Muscle layer of colon (tissue), 2 donors: ENCODE results near the gene PHKB.
"Not testable (repeated sequence)": the region's sequence is repeated elsewhere in the genome, so short reads cannot be mapped to it uniquely, and the experiment has no call there.

Experiments
- H3K27ac ChIP-seq: one replicate; pipeline ENCODE4 v1.7.0; 2013; ENCODE audit warnings: low read depth, mild to moderate bottlenecking, low read length, moderate library complexity
- H3K27me3 ChIP-seq, 2 donors: one replicate each; pipeline ENCODE4 v1.7.0; 2013; ENCODE audit warnings: low read length in 2 of 2, mild to moderate bottlenecking in 2 of 2; ENCODE audit not compliant: insufficient read depth in 2 of 2, control insufficient read depth in 1 of 2
- H3K36me3 ChIP-seq: one replicate; pipeline ENCODE4 v1.7.0; 2013; ENCODE audit warnings: mild to moderate bottlenecking, low read length; ENCODE audit not compliant: insufficient read depth
- H3K4me1 ChIP-seq: one replicate; pipeline ENCODE4 v1.7.0; 2013; ENCODE audit warnings: mild to moderate bottlenecking, low read length; ENCODE audit not compliant: insufficient read depth
- H3K4me3 ChIP-seq, 2 donors: one replicate each; pipeline ENCODE4 v1.7.0; 2013; ENCODE audit warnings: low read length in 2 of 2, low read depth in 1 of 2, mild to moderate bottlenecking in 1 of 2, moderate library complexity in 1 of 2
- H3K9ac ChIP-seq: one replicate; pipeline ENCODE4 v1.7.0; 2013; ENCODE audit warnings: low read length
- H3K9me3 ChIP-seq: one replicate; pipeline ENCODE4 v1.7.0; 2013; ENCODE audit warnings: mild to moderate bottlenecking, low read length
- donor health status: abdominal sarcoma.
- donor health status: Adenocarcinoma of cecum.

PHKB gene

DNA sequence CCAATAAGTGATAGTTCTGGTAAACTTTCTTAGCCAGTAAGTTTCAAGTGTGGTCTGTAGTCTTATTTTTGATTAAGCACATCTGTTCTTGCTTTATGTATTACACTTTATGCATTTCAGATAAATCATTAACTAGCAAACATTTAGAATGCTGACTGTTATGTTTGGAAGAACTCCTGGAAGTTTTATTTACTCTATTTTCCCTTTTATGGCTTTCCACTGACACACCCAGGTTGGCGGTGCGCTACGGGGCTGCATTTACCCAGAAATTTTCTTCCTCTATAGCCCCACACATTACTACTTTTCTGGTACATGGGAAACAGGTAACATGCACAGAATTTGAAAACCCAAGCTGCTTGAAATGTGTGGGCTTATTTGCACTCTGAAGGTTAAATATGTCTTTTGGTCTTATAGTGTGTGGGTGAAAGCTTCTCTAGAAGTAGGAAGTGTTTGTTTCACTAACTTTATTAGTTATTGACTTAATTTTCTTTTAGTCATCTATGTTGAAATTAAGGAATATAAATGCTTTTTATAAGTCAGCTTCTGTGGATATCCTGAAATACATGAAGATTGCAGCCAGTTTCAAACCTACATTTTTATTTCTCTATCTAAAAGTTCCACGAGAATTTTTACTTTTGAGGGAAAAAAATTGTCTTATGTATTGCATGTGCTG is 203.7 kb downstream of the PHKB start:
- no peaks in the 10 kb centered on the region for H3K27me3 ChIP-seq
- no peaks in the 10 kb centered on the region for H3K9me3 ChIP-seq
- no peak overlapping the region for H3K27ac ChIP-seq
- H3K4me1 ChIP-seq, result no peaks in the 10 kb centered on the region
- H3K9ac ChIP-seq, result no peak overlapping the region
- H3K36me3 ChIP-seq, result peaks cover 22% of the 10 kb centered on the region
- H3K4me3 ChIP-seq, result no peak overlapping the region

DNA sequence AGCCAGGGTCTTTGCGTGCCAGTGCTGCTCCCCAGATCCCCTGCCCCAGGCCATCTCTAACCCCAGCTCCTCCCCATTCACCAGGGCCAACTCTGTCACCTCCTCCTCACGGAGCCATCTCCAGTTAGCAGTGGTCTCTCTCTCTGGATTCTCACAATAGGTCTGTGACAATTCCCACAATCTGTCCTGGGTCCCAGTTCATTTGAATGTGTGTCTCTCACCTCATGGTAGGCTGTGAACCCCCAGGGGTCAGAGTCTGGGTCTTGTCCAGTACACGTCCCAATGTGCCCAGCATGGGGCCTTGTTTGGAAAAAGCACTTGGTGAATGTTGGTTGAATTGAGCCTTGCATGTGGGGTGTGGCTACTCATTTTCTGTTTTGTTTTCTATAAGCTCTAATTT is 205.3 kb downstream of the PHKB start:
- Histone ChIP-seq H3K4me1 (no peaks in the 10 kb centered on the region), H3K9ac (no peak overlapping the region), H3K27me3 (no peaks in the 10 kb centered on the region), H3K27ac (no peak overlapping the region), H3K9me3 (no peaks in the 10 kb centered on the region), H3K36me3 (peaks cover 11% of the 10 kb centered on the region), H3K4me3 (no peak overlapping the region)

DNA sequence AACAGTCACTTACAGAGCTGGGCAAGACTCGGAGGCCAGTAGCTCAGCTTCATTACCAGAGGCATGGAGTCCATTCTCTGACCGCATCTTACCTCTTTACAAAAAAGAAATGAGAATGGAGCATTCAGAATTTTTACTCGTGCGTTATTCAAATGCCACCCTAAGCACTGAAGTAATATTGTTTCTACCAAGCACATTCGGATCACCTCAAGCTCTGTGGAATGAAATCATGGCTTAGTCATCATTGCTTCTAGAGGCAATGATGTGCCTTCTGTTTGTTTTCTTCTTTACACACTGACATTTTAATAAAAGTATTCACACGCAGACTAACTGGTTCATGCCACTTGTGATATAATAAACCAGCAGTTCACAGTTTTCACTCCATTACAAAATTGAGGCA is 206.8 kb downstream of the PHKB start:
- Histone ChIP-seq H3K27me3 (no peaks in the 10 kb centered on the region), H3K36me3 (peaks cover 7% of the 10 kb centered on the region), H3K4me3 (no peak overlapping the region), H3K9me3 (no peaks in the 10 kb centered on the region), H3K4me1 (no peaks in the 10 kb centered on the region), H3K9ac (no peak overlapping the region), H3K27ac (no peak overlapping the region)

DNA sequence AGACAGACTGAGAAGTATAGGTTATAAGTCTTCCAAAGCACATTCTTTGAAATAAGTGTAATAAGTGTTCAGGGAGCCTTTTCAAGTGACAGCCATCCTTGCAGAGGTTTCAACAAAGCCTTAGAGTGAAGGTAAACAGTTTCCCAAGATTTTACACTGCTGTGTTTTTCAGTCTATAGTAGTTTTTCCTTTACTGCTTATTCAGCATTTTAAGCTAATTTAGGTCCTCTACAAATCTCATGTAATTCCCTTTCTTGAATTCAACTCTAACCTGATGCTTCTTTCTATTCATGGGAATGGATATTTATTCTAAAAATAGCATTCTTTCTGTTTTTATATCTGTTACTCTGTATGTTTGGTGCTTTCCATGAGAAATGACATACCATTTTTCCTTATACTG is 211.3 kb downstream of the PHKB start:
- Histone ChIP-seq H3K27ac (no peak overlapping the region), H3K9me3 (no peaks in the 10 kb centered on the region), H3K4me3 (no peak overlapping the region), H3K36me3 (peaks cover 24% of the 10 kb centered on the region), H3K27me3 (no peaks in the 10 kb centered on the region), H3K4me1 (no peaks in the 10 kb centered on the region), H3K9ac (no peak overlapping the region)

DNA sequence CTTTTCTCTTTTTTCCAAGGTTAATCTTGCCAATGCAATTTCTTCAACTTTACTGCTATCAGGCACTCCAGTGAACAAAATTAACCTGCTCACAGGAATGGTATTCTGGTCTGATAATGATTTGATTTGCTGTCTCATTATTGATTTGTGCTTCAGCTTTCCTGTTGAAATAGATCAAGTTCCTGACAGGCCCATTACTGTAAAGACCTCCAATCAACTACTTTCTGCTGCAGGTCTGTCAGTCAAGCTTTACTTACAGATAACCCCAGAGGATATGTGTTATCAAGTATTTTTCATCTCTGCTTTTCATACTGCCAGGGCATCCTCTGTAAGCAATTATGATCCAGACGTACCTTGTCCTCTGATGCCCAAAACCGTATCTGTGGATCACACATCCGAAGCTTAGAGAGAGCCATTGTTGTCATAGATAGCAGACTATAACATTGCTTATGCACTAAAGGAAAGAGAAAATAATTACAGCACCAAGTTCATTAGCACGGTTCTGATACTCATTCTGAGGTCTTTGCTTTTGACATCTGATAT is 215.6 kb downstream of the PHKB start:
- Histone ChIP-seq H3K36me3 (peaks cover 17% of the 10 kb centered on the region), H3K9me3 (no peaks in the 10 kb centered on the region), H3K9ac (no peak overlapping the region), H3K4me3 (no peak overlapping the region), H3K27ac (no peak overlapping the region), H3K4me1 (no peaks in the 10 kb centered on the region), H3K27me3 (no peaks in the 10 kb centered on the region)

DNA sequence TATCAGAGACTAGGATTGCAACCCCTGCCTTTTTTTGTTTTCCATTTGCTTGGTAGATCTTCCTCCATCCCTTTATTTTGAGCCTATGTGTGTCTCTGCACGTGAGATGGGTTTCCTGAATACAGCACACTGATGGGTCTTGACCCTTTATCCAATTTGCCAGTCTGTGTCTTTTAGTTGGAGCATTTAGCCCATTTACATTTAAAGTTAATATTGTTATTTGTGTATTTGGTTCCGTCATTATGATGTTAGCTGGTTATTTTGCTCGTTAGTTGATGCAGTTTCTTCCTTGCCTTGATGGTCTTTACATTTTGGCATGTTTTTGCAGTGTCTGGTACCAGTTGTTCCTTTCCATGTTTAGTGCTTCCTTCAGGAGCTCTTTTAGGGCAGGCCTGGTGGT is 220.4 kb downstream of the PHKB start:
- H3K9me3 ChIP-seq, H3K27me3 ChIP-seq, H3K27ac ChIP-seq, H3K4me3 ChIP-seq, H3K36me3 ChIP-seq, H3K9ac ChIP-seq, H3K4me1 ChIP-seq: not testable (repeated sequence)

DNA sequence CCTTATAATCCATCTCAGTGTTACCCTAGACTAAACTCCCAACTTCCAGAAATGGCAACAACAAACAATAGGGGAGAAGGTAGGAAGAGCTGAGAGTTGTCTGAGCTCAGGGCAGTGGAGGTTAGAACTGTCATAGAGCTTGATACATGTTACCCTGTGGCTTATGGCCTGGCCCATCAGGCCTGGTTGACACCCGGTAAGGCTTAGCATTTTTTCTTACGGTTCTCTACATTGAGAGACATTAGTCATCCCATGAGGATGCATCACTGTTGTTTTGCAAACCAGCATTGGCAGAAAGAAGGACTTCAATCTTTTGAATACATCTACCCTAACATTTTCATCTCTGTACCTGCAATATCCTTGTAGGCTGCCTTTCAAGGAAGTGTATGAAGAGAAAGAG is 226.6 kb downstream of the PHKB start:
- Histone ChIP-seq H3K4me3 (no peak overlapping the region), H3K9ac (no peak overlapping the region), H3K4me1 (no peaks in the 10 kb centered on the region), H3K27ac (no peak overlapping the region), H3K9me3 (no peaks in the 10 kb centered on the region), H3K27me3 (no peaks in the 10 kb centered on the region), H3K36me3 (peaks cover 22% of the 10 kb centered on the region)

DNA sequence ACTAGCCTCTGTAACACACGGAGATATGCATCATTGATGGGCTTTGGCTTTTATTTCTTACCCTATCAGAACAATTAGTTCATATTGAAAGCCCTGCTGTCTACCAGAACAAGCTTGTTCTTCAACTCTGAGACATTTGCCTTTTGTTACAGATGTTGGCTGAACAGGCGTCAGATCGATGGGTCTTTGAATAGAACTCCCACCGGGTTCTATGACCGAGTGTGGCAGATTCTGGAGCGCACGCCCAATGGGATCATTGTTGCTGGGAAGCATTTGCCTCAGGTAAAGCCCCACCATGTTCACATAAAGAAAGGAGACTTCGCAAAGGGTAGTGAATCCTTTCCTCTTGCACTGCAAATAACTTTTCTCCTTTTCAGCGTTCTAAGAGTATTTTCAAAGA is 232.1 kb downstream of the PHKB start:
- Histone ChIP-seq H3K27ac (no peak overlapping the region), H3K4me3 (no peak overlapping the region), H3K27me3 (no peaks in the 10 kb centered on the region), H3K4me1 (no peaks in the 10 kb centered on the region), H3K9ac (no peak overlapping the region), H3K36me3 (peaks cover 66% of the 10 kb centered on the region), H3K9me3 (no peaks in the 10 kb centered on the region)

DNA sequence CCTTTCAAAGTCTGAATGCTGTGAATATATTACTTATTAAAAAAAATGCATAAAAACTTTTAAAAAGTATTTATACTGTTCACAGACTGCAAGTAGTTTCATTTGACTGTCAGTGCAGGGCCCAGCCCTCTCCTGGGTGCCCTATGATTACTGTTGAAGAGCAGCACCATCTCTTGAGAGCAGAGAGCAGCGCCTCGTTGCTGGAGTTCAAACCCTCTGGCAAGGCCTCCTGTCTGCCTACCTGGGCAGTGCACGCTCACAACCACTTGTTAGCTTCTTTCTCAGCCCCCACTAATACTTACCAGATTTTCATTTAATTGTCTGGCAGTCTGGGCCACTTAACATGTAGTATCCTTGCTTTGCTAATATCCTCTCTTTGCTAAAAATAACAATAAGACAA is 233.4 kb downstream of the PHKB start:
- Histone ChIP-seq H3K27ac (no peak overlapping the region), H3K9ac (no peak overlapping the region), H3K4me3 (no peak overlapping the region), H3K9me3 (no peaks in the 10 kb centered on the region), H3K36me3 (peaks cover 58% of the 10 kb centered on the region), H3K4me1 (no peaks in the 10 kb centered on the region), H3K27me3 (no peaks in the 10 kb centered on the region)

DNA sequence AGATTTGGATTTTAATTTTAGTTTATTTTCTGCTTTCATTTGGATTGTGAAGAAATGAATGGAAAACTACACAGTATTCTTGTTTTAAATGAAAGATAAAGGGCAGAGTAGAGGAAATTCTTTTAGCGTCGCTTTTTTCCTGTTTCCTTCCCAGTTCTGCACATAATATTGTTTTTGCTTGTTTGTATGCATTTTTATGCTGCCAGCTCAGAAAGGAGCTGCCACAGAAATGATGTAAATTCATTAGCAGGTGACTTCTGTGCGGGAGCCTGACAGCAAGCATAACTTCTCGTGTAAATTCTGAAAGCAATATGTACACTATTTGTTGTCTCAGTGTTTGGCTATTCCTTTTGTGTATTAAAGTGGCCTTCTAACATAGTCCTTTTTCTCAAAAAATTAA is 234.6 kb downstream of the PHKB start:
- Histone ChIP-seq H3K36me3 (peaks cover 49% of the 10 kb centered on the region), H3K27me3 (no peaks in the 10 kb centered on the region), H3K9me3 (no peaks in the 10 kb centered on the region), H3K27ac (no peak overlapping the region), H3K9ac (no peak overlapping the region), H3K4me3 (no peak overlapping the region), H3K4me1 (no peaks in the 10 kb centered on the region)

DNA sequence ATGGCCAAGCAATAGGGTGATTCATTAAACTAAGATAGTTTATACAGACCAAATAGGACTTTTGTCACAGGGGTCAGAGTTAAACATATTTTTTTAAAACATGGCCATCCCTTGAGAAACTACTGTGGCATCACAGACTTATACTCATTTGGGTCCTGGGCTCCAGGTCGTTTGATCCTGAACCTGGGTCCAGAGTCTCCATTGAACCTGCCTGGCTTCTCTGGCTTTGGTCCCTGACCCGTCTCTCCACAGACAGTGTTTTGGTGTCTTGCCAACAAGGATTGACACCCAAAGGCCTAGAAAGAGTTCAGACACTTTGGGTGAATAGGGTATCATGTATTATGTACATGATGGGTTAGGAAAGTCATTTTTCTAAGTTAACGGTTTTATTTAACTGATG is 236.7 kb downstream of the PHKB start:
- H3K27ac ChIP-seq, result no peak overlapping the region
- H3K9me3 ChIP-seq, result no peaks in the 10 kb centered on the region
- no peaks in the 10 kb centered on the region for H3K4me1 ChIP-seq
- H3K27me3 ChIP-seq, result no peaks in the 10 kb centered on the region
- H3K4me3 ChIP-seq, result no peak overlapping the region
- no peak overlapping the region for H3K9ac ChIP-seq
- H3K36me3 ChIP-seq, result peaks cover 49% of the 10 kb centered on the region

DNA sequence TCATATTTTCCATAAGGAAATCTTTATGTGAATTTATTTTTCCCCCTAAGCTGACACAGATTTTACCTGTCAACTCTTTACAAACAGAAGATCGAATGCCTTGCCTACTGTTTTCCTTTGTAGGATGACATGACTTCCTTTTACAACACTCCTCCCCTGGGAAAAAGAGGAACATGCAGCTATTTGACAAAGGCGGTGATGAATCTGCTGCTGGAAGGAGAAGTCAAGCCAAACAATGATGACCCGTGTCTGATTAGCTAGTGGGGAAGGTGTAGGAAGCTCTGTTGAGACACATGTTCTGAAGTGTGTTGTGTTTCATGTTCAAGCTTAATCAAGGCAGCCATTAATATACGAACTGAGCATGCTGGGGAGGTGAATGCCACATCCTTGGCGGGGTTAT is 238.0 kb downstream of the PHKB start:
- no peaks in the 10 kb centered on the region for H3K9me3 ChIP-seq
- no peaks in the 10 kb centered on the region for H3K27me3 ChIP-seq
- no peak overlapping the region for H3K4me3 ChIP-seq
- no peak overlapping the region for H3K27ac ChIP-seq
- peaks cover 45% of the 10 kb centered on the region for H3K36me3 ChIP-seq
- no peak overlapping the region for H3K9ac ChIP-seq
- H3K4me1 ChIP-seq, result no peaks in the 10 kb centered on the region
